ENCODE data around the gene OR52E6. TPM values are rescaled to one million over a fixed set of nuclear protein-coding genes. Genes with fewer than 3 reads are reported as not detected.

Gene OR52E6
- total RNA-seq, 2 donors from 2014 or later: not detected

GRCh38 chr11:5847711-5848110, 6.0 kb upstream of the OR52E6 start:
- TF ChIP-seq CTCF (IDR thresholded peaks at IDR 0.05): no peak
- TF ChIP-seq POLR2A (IDR thresholded peaks at IDR 0.05): no peak
- ATAC-seq: no peak
- intact Hi-C loops (cut with DNase I): no loop called here

GRCh38 chr11:5846701-5847100, 5.0 kb upstream of the OR52E6 start:
- TF ChIP-seq CTCF (IDR thresholded peaks at IDR 0.05) (no peak), POLR2A (IDR thresholded peaks at IDR 0.05) (no peak)
- Histone ChIP-seq H3K36me3 (replicated peaks in 1 of 2; ENCODE audit: insufficient read depth in 1 of 2, low read depth in 2 of 2) (no peaks in the 10 kb centered on the region), H3K27me3 (no peaks in the 10 kb centered on the region), H3K9me3 (peaks cover 0 to 3% (median 0%) of the 10 kb centered on the region in 3 donors), H3K27ac (no peak overlapping the region), H3K4me1 (no peaks in the 10 kb centered on the region), H3K4me3 (no peak overlapping the region)
- ATAC-seq (no peak), DNase-seq (no peak)
- intact Hi-C loops (cut with DNase I): no loop called here
- WGBS, 2 donors: 47 to 57% methylated on average over 1 of the region's 1 CpG

More at GRCh38 chr11:5847711-5848110, 6.0 kb upstream of the OR52E6 start:
- peaks cover 0 to 3% (median 0%) of the 10 kb centered on the region in 3 donors for H3K9me3 ChIP-seq
- H3K27ac ChIP-seq: no peak overlapping the region
- H3K4me1 ChIP-seq: no peaks in the 10 kb centered on the region
- H3K36me3 ChIP-seq (replicated peaks in 1 of 2; ENCODE audit: insufficient read depth in 1 of 2, low read depth in 2 of 2): no peaks in the 10 kb centered on the region
- no peaks in the 10 kb centered on the region for H3K27me3 ChIP-seq
- H3K4me3 ChIP-seq: no peak overlapping the region
- DNase-seq: no peak

- TF ChIP-seq POLR2A (IDR thresholded peaks at IDR 0.05) (no peak), CTCF (IDR thresholded peaks at IDR 0.05) (no peak)
- Histone ChIP-seq H3K27ac (no peak overlapping the region), H3K36me3 (replicated peaks in 1 of 2; ENCODE audit: insufficient read depth in 1 of 2, low read depth in 2 of 2) (no peaks in the 10 kb centered on the region), H3K4me3 (no peak overlapping the region), H3K27me3 (no peaks in the 10 kb centered on the region), H3K4me1 (no peaks in the 10 kb centered on the region), H3K9me3 (no peaks in the 10 kb centered on the region)
- DNase-seq (no peak), ATAC-seq (no peak)
- intact Hi-C loops (cut with DNase I): no loop called here
- 77 to 86% methylated on average over 2 of the region's 2 CpGs for WGBS, 2 donors
These were observed 4.0 kb downstream of the OR52E6 start for GRCh38 chr11:5837695-5838094.

- ATAC-seq (no peak), DNase-seq (no peak)
- Histone ChIP-seq H3K27me3 (no peaks in the 10 kb centered on the region), H3K9me3 (no peaks in the 10 kb centered on the region), H3K4me1 (no peaks in the 10 kb centered on the region), H3K36me3 (replicated peaks in 1 of 2; ENCODE audit: insufficient read depth in 1 of 2, low read depth in 2 of 2) (no peaks in the 10 kb centered on the region), H3K4me3 (no peak overlapping the region), H3K27ac (no peak overlapping the region)
- no peak for TF ChIP-seq CTCF (IDR thresholded peaks at IDR 0.05)
- TF ChIP-seq POLR2A (IDR thresholded peaks at IDR 0.05): no peak
- WGBS, 2 donors: 32 to 40% methylated on average over 2 of the region's 2 CpGs
- intact Hi-C loops (cut with DNase I): no loop called here
These were observed 8.3 kb downstream of the OR52E6 start for GRCh38 chr11:5833446-5833845.

- no peak for TF ChIP-seq CTCF (IDR thresholded peaks at IDR 0.05)
- no peak for TF ChIP-seq POLR2A (IDR thresholded peaks at IDR 0.05)
- Histone ChIP-seq H3K36me3 (replicated peaks in 1 of 2; ENCODE audit: insufficient read depth in 1 of 2, low read depth in 2 of 2) (no peaks in the 10 kb centered on the region), H3K27ac (no peak overlapping the region), H3K4me1 (no peaks in the 10 kb centered on the region), H3K27me3 (no peaks in the 10 kb centered on the region), H3K4me3 (no peak overlapping the region), H3K9me3 (no peaks in the 10 kb centered on the region)
- no peak for ATAC-seq
- intact Hi-C loops (cut with DNase I): no loop called here
- 57% methylated on average over 4 to 6 of the region's 6 CpGs for WGBS, 2 donors
- DNase-seq: no peak
These were observed 10.4 kb downstream of the OR52E6 start for GRCh38 chr11:5831196-5831829.
